Upper lobe of left lung (tissue), 4 donors: Measurements from ENCODE around the gene LMTK2.

Source experiments
- CTCF ChIP-seq, 6 experiments: fragments of 450-650 bp in 4 of 6; fragments of 200-600 bp in 2 of 6; sonication (generic) in 2 of 6; IDR thresholded peaks; one replicate each; pipeline ENCODE4 v1.5.1; 2016 to 2019; ENCODE audit warnings: antibody characterized with exemption in 6 of 6
- POLR2A ChIP-seq, 4 donors: fragments of 450-650 bp; IDR thresholded peaks; one replicate each; pipeline ENCODE4 v1.5.1; 2016 to 2017; ENCODE audit warnings: antibody characterized with exemption in 4 of 4, mild to moderate bottlenecking in 2 of 4
- POLR2AphosphoS5 ChIP-seq, 2 donors: sonication (generic); formaldehyde crosslinking; IDR thresholded peaks; one replicate each; pipeline ENCODE4 v1.5.1; 2017; ENCODE audit warnings: antibody characterized with exemption in 2 of 2

- no peak for TF ChIP-seq CTCF (IDR thresholded peaks at IDR 0.05)
- no peak for TF ChIP-seq POLR2A (IDR thresholded peaks at IDR 0.05)
- TF ChIP-seq POLR2AphosphoS5 (IDR thresholded peaks at IDR 0.05): no peak
Measured at GRCh38 chr7:98227939-98228338, 121.3 kb downstream of the LMTK2 start.
